ENCODE results near the gene MAGEA4.

The MAGEA4 gene

DNA sequence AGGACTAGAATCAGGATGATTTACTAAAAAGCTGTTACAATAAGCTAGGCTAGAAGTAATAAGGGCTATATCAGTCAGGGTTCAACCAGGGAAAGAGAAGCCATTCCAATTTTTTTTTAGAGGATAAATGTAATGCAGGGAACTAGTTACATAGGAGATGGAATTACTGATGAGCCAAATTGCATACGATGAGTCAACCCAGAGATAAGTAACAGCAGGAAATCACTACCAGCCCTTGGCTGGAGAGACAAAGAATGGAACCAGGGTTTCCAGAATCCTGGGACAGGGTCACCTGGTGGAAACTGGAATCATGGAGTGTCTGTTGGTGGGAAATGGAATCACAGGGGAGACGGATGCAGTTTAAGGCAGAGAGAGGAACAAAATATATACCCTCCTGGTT, 13.1 kb upstream of the MAGEA4 start:
- TF ChIP-seq POLR2AphosphoS5 (IDR thresholded peaks at IDR 0.05; ENCODE audit: low read depth, low read length) = no peak
- TF ChIP-seq FOXP2 (optimal IDR thresholded peaks at IDR 0.05; ENCODE audit: borderline replicate concordance, extremely low read depth, extremely low read length, insufficient read depth) = no peak
- TF ChIP-seq, protein P1, sequence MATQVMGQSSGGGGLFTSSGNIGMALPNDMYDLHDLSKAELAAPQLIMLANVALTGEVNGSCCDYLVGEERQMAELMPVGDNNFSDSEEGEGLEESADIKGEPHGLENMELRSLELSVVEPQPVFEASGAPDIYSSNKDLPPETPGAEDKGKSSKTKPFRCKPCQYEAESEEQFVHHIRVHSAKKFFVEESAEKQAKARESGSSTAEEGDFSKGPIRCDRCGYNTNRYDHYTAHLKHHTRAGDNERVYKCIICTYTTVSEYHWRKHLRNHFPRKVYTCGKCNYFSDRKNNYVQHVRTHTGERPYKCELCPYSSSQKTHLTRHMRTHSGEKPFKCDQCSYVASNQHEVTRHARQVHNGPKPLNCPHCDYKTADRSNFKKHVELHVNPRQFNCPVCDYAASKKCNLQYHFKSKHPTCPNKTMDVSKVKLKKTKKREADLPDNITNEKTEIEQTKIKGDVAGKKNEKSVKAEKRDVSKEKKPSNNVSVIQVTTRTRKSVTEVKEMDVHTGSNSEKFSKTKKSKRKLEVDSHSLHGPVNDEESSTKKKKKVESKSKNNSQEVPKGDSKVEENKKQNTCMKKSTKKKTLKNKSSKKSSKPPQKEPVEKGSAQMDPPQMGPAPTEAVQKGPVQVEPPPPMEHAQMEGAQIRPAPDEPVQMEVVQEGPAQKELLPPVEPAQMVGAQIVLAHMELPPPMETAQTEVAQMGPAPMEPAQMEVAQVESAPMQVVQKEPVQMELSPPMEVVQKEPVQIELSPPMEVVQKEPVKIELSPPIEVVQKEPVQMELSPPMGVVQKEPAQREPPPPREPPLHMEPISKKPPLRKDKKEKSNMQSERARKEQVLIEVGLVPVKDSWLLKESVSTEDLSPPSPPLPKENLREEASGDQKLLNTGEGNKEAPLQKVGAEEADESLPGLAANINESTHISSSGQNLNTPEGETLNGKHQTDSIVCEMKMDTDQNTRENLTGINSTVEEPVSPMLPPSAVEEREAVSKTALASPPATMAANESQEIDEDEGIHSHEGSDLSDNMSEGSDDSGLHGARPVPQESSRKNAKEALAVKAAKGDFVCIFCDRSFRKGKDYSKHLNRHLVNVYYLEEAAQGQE (IDR thresholded peaks at IDR 0.05; ENCODE audit: insufficient read depth in 1 of 2, low read depth in 2 of 2, low read length in 2 of 2) = no peak
- no peak for TF ChIP-seq TAF1 (IDR thresholded peaks at IDR 0.05; ENCODE audit: borderline replicate concordance, insufficient read depth, low read length)
- TF ChIP-seq SIN3A (IDR thresholded peaks at IDR 0.05; ENCODE audit: borderline replicate concordance, insufficient read depth, low read length) = no peak

DNA sequence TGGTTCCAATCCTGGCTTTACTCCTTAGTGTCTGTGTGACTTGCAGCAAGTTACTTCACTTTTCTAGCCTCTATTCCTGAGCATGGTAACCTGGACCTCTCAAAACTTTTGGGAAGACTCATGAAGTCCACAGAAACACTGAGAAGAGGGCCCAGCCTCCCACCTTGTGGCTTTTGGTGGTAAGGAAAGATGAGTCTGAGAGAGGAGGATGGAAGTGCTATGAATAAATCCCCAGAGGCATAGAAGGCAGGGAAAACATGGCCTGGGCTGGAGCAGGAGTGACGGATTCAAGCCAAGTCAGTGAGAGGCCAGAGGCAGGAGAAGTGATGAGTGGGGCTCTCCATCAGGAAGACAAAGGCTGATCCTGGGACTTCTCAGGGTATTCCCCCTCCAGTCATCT, 10.9 kb upstream of the MAGEA4 start:
- TF ChIP-seq SIN3A (IDR thresholded peaks at IDR 0.05; ENCODE audit: borderline replicate concordance, insufficient read depth, low read length) (no peak), TAF1 (IDR thresholded peaks at IDR 0.05; ENCODE audit: borderline replicate concordance, insufficient read depth, low read length) (no peak), POLR2AphosphoS5 (IDR thresholded peaks at IDR 0.05; ENCODE audit: low read depth, low read length) (no peak), FOXP2 (optimal IDR thresholded peaks at IDR 0.05; ENCODE audit: borderline replicate concordance, extremely low read depth, extremely low read length, insufficient read depth) (no peak)
- TF ChIP-seq, protein P1 (IDR thresholded peaks at IDR 0.05; ENCODE audit: insufficient read depth in 1 of 2, low read depth in 2 of 2, low read length in 2 of 2) = no peak

DNA sequence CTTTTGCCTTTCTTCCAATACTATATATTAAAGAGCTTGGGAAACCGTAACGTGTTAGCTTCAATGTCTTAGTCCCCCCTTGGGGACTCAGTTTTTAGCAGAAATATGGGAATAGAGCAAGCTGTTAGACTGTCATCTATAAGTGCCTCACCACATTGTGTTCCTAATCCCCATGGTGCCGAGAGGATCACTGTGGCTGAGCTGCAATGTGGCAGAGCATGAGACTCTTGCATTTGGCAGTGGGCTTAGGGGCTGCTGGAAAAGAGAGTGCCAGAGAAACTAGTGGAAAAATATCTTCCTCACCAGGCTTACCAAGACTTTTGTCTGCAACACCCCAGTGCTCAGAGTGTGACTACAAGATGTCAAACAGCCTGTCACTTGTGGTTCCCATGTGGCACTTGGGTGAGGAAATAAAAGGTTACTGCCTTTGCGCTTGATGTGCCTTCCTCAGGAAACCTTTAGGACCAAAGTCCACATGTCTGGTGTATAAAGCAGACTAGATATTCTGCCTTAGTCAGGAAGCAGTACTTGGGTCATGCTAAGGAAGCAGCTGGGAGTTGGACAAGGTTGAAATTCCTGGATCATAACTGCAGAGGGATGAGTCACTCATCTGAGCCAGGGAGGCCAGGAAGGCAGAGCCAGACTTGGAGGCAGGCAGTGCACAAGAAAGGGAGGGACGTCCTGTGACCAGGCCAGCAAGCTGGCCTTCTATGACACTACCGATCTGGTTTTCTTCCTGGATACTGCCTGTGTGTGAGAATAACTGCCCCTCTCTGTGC, 9.7 kb upstream of the MAGEA4 start:
- TF ChIP-seq, protein P1 (IDR thresholded peaks at IDR 0.05; ENCODE audit: insufficient read depth in 1 of 2, low read depth in 2 of 2, low read length in 2 of 2) = 0 out of 4 replicates have a peak, but pooled peaks of 1 of the 2 experiments have one; percentile 37
- no peak for TF ChIP-seq FOXP2 (optimal IDR thresholded peaks at IDR 0.05; ENCODE audit: borderline replicate concordance, extremely low read depth, extremely low read length, insufficient read depth)
- no peak for TF ChIP-seq POLR2AphosphoS5 (IDR thresholded peaks at IDR 0.05; ENCODE audit: low read depth, low read length)
- TF ChIP-seq SIN3A (IDR thresholded peaks at IDR 0.05; ENCODE audit: borderline replicate concordance, insufficient read depth, low read length) = no peak

- TF ChIP-seq, protein P1 (IDR thresholded peaks at IDR 0.05; ENCODE audit: insufficient read depth in 1 of 2, low read depth in 2 of 2, low read length in 2 of 2) = no peak
- TF ChIP-seq POLR2AphosphoS5 (IDR thresholded peaks at IDR 0.05; ENCODE audit: low read depth, low read length) (no peak), FOXP2 (optimal IDR thresholded peaks at IDR 0.05; ENCODE audit: borderline replicate concordance, extremely low read depth, extremely low read length, insufficient read depth) (no peak), TAF1 (IDR thresholded peaks at IDR 0.05; ENCODE audit: borderline replicate concordance, insufficient read depth, low read length) (no peak), SIN3A (IDR thresholded peaks at IDR 0.05; ENCODE audit: borderline replicate concordance, insufficient read depth, low read length) (no peak)
Measured at GRCh38 chrX:151904989-151905388, 7.7 kb upstream of the MAGEA4 start.

All from PFSK-1 (cell line).